H9 (cell line): ENCODE results near the gene MPL. TPM values are rescaled to one million over a fixed set of nuclear protein-coding genes. Genes with fewer than 3 reads are reported as not detected.
A peak's percentile ranks its signal among the peaks of the same experiment; 100 is the strongest.

Source experiments
- DNase-seq: peaks from one replicate; pipeline ENCODE4 v3.0.0-alpha.2; 2017
- H2AFZ ChIP-seq: one replicate; pipeline ENCODE4 v1.6.1; 2013; ENCODE audit warnings: mild to moderate bottlenecking, low read length, control low read depth, moderate library complexity
- H2AK5ac ChIP-seq: 2 replicates; pipeline ENCODE4 v1.6.1; 2013; ENCODE audit warnings: low read length, control low read depth, mixed read lengths; ENCODE audit not compliant: insufficient read length
- H2BK120ac ChIP-seq: one replicate; pipeline ENCODE4 v1.6.1; 2013; ENCODE audit warnings: low read depth, mild to moderate bottlenecking, low read length, control low read depth, inconsistent platforms; ENCODE audit not compliant: poor library complexity, severe bottlenecking
- H2BK12ac ChIP-seq: 2 replicates; pipeline ENCODE4 v1.6.1; 2013; ENCODE audit warnings: low read length, control low read depth, mixed read lengths, low read depth; ENCODE audit not compliant: insufficient read length
- H2BK15ac ChIP-seq: 2 replicates; pipeline ENCODE4 v1.6.1; 2013; ENCODE audit warnings: low read depth, low read length, control low read depth
- H2BK20ac ChIP-seq: one replicate; pipeline ENCODE4 v1.6.1; 2013; ENCODE audit warnings: low read depth, mild to moderate bottlenecking, low read length, control low read depth, inconsistent platforms; ENCODE audit not compliant: poor library complexity, severe bottlenecking
- H2BK5ac ChIP-seq: 2 replicates; pipeline ENCODE4 v1.6.1; 2013; ENCODE audit warnings: low read length, control low read depth, mixed read lengths; ENCODE audit not compliant: insufficient read length
- H3K14ac ChIP-seq: 2 replicates; pipeline ENCODE4 v1.6.1; 2013; ENCODE audit warnings: low read length, control low read depth; ENCODE audit not compliant: insufficient read depth
- H3K18ac ChIP-seq: 2 replicates; pipeline ENCODE4 v1.6.1; 2013; ENCODE audit warnings: low read depth, mild to moderate bottlenecking, mixed read lengths, low read length, control low read depth; ENCODE audit not compliant: insufficient read length
- H3K23ac ChIP-seq: 2 replicates; pipeline ENCODE4 v1.6.1; 2013; ENCODE audit warnings: low read length, control low read depth, mixed read lengths, low read depth; ENCODE audit not compliant: insufficient read length
- H3K23me2 ChIP-seq: 2 replicates; pipeline ENCODE4 v1.6.1; 2013; ENCODE audit warnings: low read depth, mild to moderate bottlenecking, mixed read lengths, low read length, control low read depth; ENCODE audit not compliant: insufficient read length, poor library complexity, severe bottlenecking
- H3K27ac ChIP-seq: 2 replicates; pipeline ENCODE4 v1.5.1; 2013; ENCODE audit warnings: low read length, control low read depth, mixed read lengths, low read depth; ENCODE audit not compliant: insufficient read length
- H3K27me3 ChIP-seq: 2 replicates; pipeline ENCODE4 v1.6.1; 2013; ENCODE audit warnings: low read length, control low read depth, inconsistent platforms; ENCODE audit not compliant: insufficient read depth
- H3K4ac ChIP-seq: 2 replicates; pipeline ENCODE4 v1.6.1; 2013; ENCODE audit warnings: low read depth, mild to moderate bottlenecking, control low read depth, inconsistent platforms, low read length, moderate library complexity
- H3K4me1 ChIP-seq: 2 replicates; pipeline ENCODE4 v1.6.1; 2013; ENCODE audit warnings: low read length, control low read depth, inconsistent platforms; ENCODE audit not compliant: insufficient read depth
- H3K4me2 ChIP-seq: 2 replicates; pipeline ENCODE4 v1.6.1; 2013; ENCODE audit warnings: low read length, control low read depth, mixed read lengths; ENCODE audit not compliant: insufficient read length, insufficient read depth
- H3K56ac ChIP-seq: 2 replicates; pipeline ENCODE4 v1.6.1; 2013; ENCODE audit warnings: low read depth, mild to moderate bottlenecking, mixed read lengths, low read length, control low read depth; ENCODE audit not compliant: insufficient read length
- H3K79me1 ChIP-seq: 2 replicates; pipeline ENCODE4 v1.6.1; 2013; ENCODE audit warnings: low read depth, mild to moderate bottlenecking, moderate library complexity, low read length, control low read depth, inconsistent platforms; ENCODE audit not compliant: insufficient read depth, poor library complexity, severe bottlenecking
- H3K79me2 ChIP-seq: 2 replicates; pipeline ENCODE4 v1.6.1; 2013; ENCODE audit warnings: low read length, control low read depth, inconsistent platforms; ENCODE audit not compliant: insufficient read depth
- H3K9ac ChIP-seq: 2 replicates; pipeline ENCODE4 v1.6.1; 2013; ENCODE audit warnings: low read length, control low read depth, mixed read lengths; ENCODE audit not compliant: insufficient read length; ENCODE audit errors: extremely low read depth
- H3K9me3 ChIP-seq: one replicate; pipeline ENCODE4 v1.6.1; 2013; ENCODE audit warnings: low read depth, low read length, inconsistent platforms; ENCODE audit not compliant: control insufficient read depth
- H3T11ph ChIP-seq: one replicate; pipeline ENCODE4 v1.6.1; 2013; ENCODE audit warnings: mild to moderate bottlenecking, low read length, control low read depth, inconsistent platforms
- H4K20me1 ChIP-seq: one replicate; pipeline ENCODE4 v1.6.1; 2013; ENCODE audit not compliant: control insufficient read depth, insufficient read length, insufficient read depth
- H4K5ac ChIP-seq: 2 replicates; pipeline ENCODE4 v1.6.1; 2013; ENCODE audit warnings: low read depth, mild to moderate bottlenecking, mixed read lengths, low read length, control low read depth; ENCODE audit not compliant: insufficient read length
- H4K8ac ChIP-seq: replicated peaks from 2 replicates; pipeline ENCODE4 v1.6.1; 2013; ENCODE audit warnings: low read length, control low read depth, mixed read lengths, low read depth; ENCODE audit not compliant: insufficient read length
- H4K91ac ChIP-seq: 2 replicates; pipeline ENCODE4 v1.6.1; 2013; ENCODE audit warnings: low read depth, mild to moderate bottlenecking, moderate library complexity, mixed read lengths, low read length, control low read depth; ENCODE audit not compliant: insufficient read length
- H3K27ac Mint-ChIP-seq, 3 experiments: 2 replicates in 2 of 3; 3 replicates in 1 of 3; pipeline ENCODE4 v1.8.0; 2020 to 2021; ENCODE audit warnings: mixed read lengths in 3 of 3, mild to moderate bottlenecking in 1 of 3, moderate library complexity in 1 of 3
- H3K27me3 Mint-ChIP-seq: 2 replicates; pipeline ENCODE4 v1.8.0; 2021; ENCODE audit warnings: low read depth, mild to moderate bottlenecking, moderate library complexity, mixed read lengths
- H3K36me3 Mint-ChIP-seq, 3 experiments: 2 replicates in 2 of 3; 3 replicates in 1 of 3; pipeline ENCODE4 v1.8.0; 2020 to 2021; ENCODE audit warnings: low read depth in 3 of 3, mixed read lengths in 3 of 3; ENCODE audit not compliant: insufficient read depth in 1 of 3
- H3K4me1 Mint-ChIP-seq, 2 experiments: 2 replicates each; pipeline ENCODE4 v1.8.0; 2020; ENCODE audit warnings: mixed read lengths in 2 of 2
- H3K4me3 Mint-ChIP-seq, 2 experiments: 2 replicates in 1 of 2; 3 replicates in 1 of 2; pipeline ENCODE4 v1.8.0; 2020 to 2021; ENCODE audit warnings: mild to moderate bottlenecking in 2 of 2, mixed read lengths in 2 of 2, moderate library complexity in 1 of 2
- H3K9me3 Mint-ChIP-seq, 2 experiments: 2 replicates in 1 of 2; 3 replicates in 1 of 2; pipeline ENCODE4 v1.8.0; 2020; ENCODE audit warnings: mild to moderate bottlenecking in 2 of 2, mixed read lengths in 2 of 2, moderate library complexity in 1 of 2
- WGBS: extraction: QIAGEN DNeasy Blood & Tissue Kit; methylation state at CpG from one replicate; pipeline ENCODE4 v1.1.7; 2013; ENCODE audit warnings: missing lambda C conversion rate, low lambda C conversion rate, mixed read lengths; ENCODE audit not compliant: insufficient read length; ENCODE audit errors: extremely low coverage; 5-methylcytosine and 5-hydroxymethylcytosine counted together
- total RNA-seq: library from RNA; stranded (reverse); gene quantifications from 2 replicates; pipeline ENCODE4 v1.2.1, GENCODE V29; 2021
- TF ChIP-seq, protein P1 (sequence below): fragments of 200-600 bp; sonication (generic); conservative IDR thresholded peaks from 3 replicates; pipeline ENCODE4 v1.8.0; 2021; ENCODE audit warnings: antibody characterized with exemption, mild to moderate bottlenecking

The MPL gene
- total RNA-seq, 1 experiment from 2014 or later, result not detected

DNA sequence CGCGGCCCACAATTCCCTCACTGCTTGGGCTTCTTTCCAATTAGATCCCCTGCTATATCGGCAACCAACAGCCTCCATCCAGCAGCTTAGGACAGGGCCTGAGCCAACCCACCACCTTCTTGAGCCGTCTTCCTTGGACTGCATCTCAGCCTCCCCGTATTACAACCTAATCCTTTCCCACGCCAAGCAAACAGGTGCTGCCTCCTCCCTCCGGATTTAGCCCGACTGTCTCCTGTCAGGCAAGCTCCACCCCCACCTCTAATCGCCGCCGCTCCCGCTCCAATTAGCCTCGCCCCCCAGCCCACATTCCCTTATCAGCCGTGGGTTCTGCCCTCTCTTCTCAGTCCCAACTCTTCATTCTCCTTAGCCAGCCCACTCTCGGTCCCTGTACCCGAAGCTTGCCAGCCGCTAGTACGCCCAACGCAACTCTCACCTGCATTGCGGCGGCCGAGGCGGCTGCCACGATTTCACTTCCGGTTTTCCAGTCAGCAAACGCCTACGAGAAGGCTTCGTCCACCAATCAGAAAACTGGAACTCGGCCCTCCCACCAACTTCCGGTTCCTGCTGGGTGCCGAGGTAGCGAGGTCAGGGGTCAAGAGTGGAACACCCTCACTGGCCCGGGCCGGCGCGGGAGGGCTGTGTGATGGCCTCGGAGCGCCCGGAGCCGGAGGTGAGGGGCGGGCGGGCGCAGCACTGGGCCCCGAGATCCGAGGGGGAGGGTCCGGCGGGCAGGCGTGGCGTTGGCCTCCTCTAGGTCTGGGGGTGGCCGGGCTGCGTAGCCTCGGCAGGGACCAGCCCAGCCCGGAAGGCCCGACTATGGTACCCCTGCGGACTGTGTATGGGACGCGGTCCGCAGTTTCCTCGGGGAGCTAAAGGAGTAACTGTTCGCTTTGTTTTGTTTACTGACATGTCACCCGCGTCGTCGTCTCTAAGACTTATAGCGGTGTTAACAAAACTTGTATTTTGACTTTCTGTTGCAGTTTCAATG lies 52.0 kb downstream of the MPL start, which contains the start of the genes MED8 and SZT2:
TSS of gene MED8 (minus strand) at position 475 of the 988 bp plus-strand sequence. CDS start at position 439, 36 bp downstream.
TSS of gene SZT2 (plus strand) at position 574 of the 988 bp plus-strand sequence. CDS start at position 644, 70 bp downstream.
- no peaks in the 10 kb centered on the region for H3K9me3 ChIP-seq
- no peak within 1 kb of the TSS for H2BK12ac ChIP-seq
- H2BK20ac ChIP-seq, result no peak within 1 kb of the TSS
- no peak within 1 kb of the TSS for H3K4ac ChIP-seq
- H3K79me2 ChIP-seq, result peaks cover 1% of the 10 kb centered on the region; the same call in 1 of the 2 replicates
- H3K4me1 ChIP-seq, result no peaks in the 10 kb centered on the region
- no peak within 1 kb of the TSS for H3K23ac ChIP-seq
- H4K5ac ChIP-seq, result no peak within 1 kb of the TSS
- no peak within 1 kb of the TSS for H2BK120ac ChIP-seq
- Mint-ChIP-seq H3K9me3 (no peaks in the 10 kb centered on the region; a peak in 1 of 5 replicates), H3K27ac (peak within 1 kb of the TSS; percentile 98 to 99 (median 99)), H3K4me3 (peak within 1 kb of the TSS; percentile 100), H3K27me3 (no peaks in the 10 kb centered on the region), H3K36me3 (peaks cover 5 to 35% (median 27%) of the 10 kb centered on the region in 3 experiments; a peak in 6 of 7 replicates), H3K4me1 (peaks cover 14 to 16% of the 10 kb centered on the region in 2 experiments)
- H4K8ac ChIP-seq, result no peak within 1 kb of the TSS
- no peak within 1 kb of the TSS for H3K56ac ChIP-seq
- H3K79me1 ChIP-seq, result peaks cover 2% of the 10 kb centered on the region
- H2AK5ac ChIP-seq, result no peak within 1 kb of the TSS
- peaks cover 7% of the 10 kb centered on the region for H3K23me2 ChIP-seq
- no peak within 1 kb of the TSS for H2BK15ac ChIP-seq
- H2BK5ac ChIP-seq, result no peak within 1 kb of the TSS
- DNase-seq, result peak; percentile 98
- no peaks in the 10 kb centered on the region for H4K20me1 ChIP-seq
- TF ChIP-seq, protein P1, sequence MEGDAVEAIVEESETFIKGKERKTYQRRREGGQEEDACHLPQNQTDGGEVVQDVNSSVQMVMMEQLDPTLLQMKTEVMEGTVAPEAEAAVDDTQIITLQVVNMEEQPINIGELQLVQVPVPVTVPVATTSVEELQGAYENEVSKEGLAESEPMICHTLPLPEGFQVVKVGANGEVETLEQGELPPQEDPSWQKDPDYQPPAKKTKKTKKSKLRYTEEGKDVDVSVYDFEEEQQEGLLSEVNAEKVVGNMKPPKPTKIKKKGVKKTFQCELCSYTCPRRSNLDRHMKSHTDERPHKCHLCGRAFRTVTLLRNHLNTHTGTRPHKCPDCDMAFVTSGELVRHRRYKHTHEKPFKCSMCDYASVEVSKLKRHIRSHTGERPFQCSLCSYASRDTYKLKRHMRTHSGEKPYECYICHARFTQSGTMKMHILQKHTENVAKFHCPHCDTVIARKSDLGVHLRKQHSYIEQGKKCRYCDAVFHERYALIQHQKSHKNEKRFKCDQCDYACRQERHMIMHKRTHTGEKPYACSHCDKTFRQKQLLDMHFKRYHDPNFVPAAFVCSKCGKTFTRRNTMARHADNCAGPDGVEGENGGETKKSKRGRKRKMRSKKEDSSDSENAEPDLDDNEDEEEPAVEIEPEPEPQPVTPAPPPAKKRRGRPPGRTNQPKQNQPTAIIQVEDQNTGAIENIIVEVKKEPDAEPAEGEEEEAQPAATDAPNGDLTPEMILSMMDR, result no peak
- peak within 1 kb of the TSS; percentile 66 for H3K9ac ChIP-seq
- no CpG with 5 or more reads among the region's 65 CpGs for WGBS
- no peak within 1 kb of the TSS for H3K27ac ChIP-seq
- H3K27me3 ChIP-seq, result no peaks in the 10 kb centered on the region
- no peak within 1 kb of the TSS for H2AFZ ChIP-seq
- H3K18ac ChIP-seq, result no peak within 1 kb of the TSS
- H3K4me2 ChIP-seq, result peak within 1 kb of the TSS; percentile 75
- H3K14ac ChIP-seq, result 0 out of 2 replicates have a peak within 1 kb of the TSS, but pooled peaks have one; percentile 9
- H3T11ph ChIP-seq, result no peak within 1 kb of the TSS
- no peak within 1 kb of the TSS for H4K91ac ChIP-seq
